HG03460 (cell line): Measurements from ENCODE around the gene ACP7.

Source experiments
- ATAC-seq: cut with Tn5 transposase; IDR thresholded peaks from one replicate; pipeline ENCODE4 v1.9.1; 2021; ENCODE audit not compliant: unreplicated experiment

ACP7 gene

GRCh38 chr19:39146686-39147450 is 62.7 kb downstream of the ACP7 start:
- ATAC-seq, result no peak

- ATAC-seq, result no peak
These were observed 63.3 kb downstream of the ACP7 start for GRCh38 chr19:39147480-39147879.

- no peak for ATAC-seq
These were observed 64.9 kb downstream of the ACP7 start for GRCh38 chr19:39148939-39149529.

- no peak for ATAC-seq
These were observed 66.1 kb downstream of the ACP7 start for GRCh38 chr19:39150235-39150634.

GRCh38 chr19:39150807-39151600 is 66.8 kb downstream of the ACP7 start:
- ATAC-seq, result no peak

- ATAC-seq, result no peak
These were observed 67.9 kb downstream of the ACP7 start for GRCh38 chr19:39152066-39152465.

GRCh38 chr19:39154100-39154628 is 70.0 kb downstream of the ACP7 start:
- ATAC-seq, result no peak

- no peak for ATAC-seq
These were observed 70.5 kb downstream of the ACP7 start for GRCh38 chr19:39154629-39155100.

GRCh38 chr19:39155114-39155700 is 71.0 kb downstream of the ACP7 start:
- ATAC-seq, result no peak

GRCh38 chr19:39155741-39156140 is 71.6 kb downstream of the ACP7 start:
- ATAC-seq, result no peak

GRCh38 chr19:39156326-39157230 is 72.4 kb downstream of the ACP7 start:
- no peak for ATAC-seq

- ATAC-seq, result no peak
These were observed 73.3 kb downstream of the ACP7 start for GRCh38 chr19:39157275-39157996.

- ATAC-seq, result no peak
These were observed 73.8 kb downstream of the ACP7 start for GRCh38 chr19:39157997-39158389.

- ATAC-seq, result no peak
These were observed 74.6 kb downstream of the ACP7 start for GRCh38 chr19:39158646-39159260.

GRCh38 chr19:39160523-39160861 is 76.3 kb downstream of the ACP7 start:
- ATAC-seq, result no peak
